GM12873 (cell line): ENCODE measurements around the gene LCT.

Experiments used
- TF ChIP-seq, protein P1 (sequence below): IDR thresholded peaks from 2 replicates; pipeline ENCODE4 v1.5.1; 2012; ENCODE audit warnings: low read depth, mild to moderate bottlenecking, moderate library complexity, low read length, control low read depth; ENCODE audit not compliant: insufficient read depth; ENCODE audit errors: missing control alignments

Gene LCT

GRCh38 chr2:135820003-135820618 is 16.9 kb downstream of the LCT start:
- TF ChIP-seq, protein P1, sequence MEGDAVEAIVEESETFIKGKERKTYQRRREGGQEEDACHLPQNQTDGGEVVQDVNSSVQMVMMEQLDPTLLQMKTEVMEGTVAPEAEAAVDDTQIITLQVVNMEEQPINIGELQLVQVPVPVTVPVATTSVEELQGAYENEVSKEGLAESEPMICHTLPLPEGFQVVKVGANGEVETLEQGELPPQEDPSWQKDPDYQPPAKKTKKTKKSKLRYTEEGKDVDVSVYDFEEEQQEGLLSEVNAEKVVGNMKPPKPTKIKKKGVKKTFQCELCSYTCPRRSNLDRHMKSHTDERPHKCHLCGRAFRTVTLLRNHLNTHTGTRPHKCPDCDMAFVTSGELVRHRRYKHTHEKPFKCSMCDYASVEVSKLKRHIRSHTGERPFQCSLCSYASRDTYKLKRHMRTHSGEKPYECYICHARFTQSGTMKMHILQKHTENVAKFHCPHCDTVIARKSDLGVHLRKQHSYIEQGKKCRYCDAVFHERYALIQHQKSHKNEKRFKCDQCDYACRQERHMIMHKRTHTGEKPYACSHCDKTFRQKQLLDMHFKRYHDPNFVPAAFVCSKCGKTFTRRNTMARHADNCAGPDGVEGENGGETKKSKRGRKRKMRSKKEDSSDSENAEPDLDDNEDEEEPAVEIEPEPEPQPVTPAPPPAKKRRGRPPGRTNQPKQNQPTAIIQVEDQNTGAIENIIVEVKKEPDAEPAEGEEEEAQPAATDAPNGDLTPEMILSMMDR = no peak

- TF ChIP-seq, protein P1 = peak; percentile 53
Observed at GRCh38 chr2:135818937-135819610, 17.9 kb downstream of the LCT start.

DNA sequence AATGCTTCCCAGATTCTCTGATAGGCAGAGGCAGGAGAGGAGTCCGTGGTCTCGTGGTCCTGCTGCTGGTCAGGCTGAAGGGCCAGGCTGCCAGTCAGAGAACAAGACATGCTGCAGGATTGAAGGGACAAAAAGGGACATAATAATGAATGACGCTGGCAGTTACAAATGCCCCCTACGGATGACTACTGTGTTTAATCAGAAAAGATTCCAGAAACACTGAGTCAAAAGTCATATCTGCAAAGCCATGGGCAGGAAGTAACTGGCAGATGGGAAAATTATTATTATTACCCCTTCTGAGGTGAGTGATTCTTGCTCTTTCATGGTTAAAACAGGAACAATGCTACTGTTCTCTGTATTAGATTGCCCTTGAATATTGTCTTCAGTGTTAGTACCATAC is 19.0 kb downstream of the LCT start:
- TF ChIP-seq, protein P1 = no peak

GRCh38 chr2:135817466-135817865 is 19.5 kb downstream of the LCT start:
- TF ChIP-seq, protein P1 = no peak

DNA sequence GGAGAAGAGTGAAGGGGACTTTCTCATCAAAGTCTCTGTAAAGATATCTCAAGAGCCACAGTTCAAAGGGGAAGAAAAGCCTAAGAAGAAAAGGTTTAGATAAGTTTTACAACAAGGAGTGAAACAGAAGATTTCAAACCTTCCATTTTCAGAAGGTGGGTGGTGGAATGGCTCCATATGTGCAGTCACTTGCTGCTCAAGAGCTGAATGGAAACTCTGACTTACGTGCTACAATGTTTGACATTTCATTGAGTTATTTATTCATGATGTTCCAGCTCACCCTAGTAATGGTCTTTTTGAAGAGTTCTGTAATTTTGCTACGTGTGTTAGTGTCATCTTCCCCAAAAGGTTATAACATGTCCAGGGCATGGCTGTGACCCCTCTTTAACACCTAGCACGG is 21.7 kb downstream of the LCT start:
- TF ChIP-seq, protein P1 = no peak

DNA sequence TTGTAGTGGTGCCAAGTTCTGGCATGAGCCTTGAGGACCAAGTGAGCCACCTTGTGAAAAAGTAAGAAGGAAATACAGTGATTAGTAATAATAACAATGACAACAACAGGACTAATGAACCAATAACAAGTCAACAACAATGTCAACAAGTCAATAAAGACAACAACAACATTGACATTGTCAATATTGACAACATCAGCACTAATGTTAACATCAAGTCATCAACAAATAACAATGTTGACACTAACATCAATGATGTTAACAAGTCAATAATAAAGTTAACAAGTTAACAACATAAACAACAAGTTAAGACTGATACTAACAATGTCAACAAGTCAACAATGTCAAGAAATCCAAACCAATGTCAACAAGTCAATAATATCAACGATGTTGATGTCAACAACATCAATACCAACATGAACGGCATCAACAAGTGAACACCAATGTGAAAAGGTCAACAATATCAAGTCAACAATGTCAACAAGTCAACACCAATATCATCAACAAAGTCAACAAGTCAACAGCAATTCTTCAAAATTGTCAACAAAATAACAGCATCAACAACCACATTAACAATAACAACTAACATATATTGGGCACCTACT is 24.0 kb downstream of the LCT start:
- TF ChIP-seq, protein P1 = no peak

DNA sequence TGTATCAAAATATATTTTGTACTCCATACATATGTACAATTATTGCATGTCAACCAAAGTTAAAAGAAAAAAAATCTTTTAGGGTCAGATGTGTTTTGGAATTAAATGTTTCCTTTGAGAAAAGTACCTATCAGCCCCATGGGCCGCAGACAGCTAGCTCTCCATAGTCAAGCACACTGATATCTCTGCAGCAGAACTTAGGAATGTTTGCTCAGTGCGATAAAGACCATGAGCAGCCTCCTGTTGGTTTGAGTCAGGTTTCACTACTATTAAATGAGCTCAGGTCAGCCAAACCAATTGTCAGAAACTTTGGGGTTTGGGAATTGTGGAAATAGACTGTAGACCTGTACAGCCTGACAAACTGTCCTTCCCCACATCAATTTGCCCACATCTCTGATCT is 33.7 kb downstream of the LCT start:
- TF ChIP-seq, protein P1 = no peak
